Activated CD4-positive, alpha-beta T cell treated with anti-CD3 and anti-CD28 coated beads for 24 hours (primary cell): ENCODE data around the gene PFDN4.
A peak's percentile ranks its signal among the peaks of the same experiment; 100 is the strongest.

Source experiments
- DNase-seq, 2 donors: peaks; one replicate each; pipeline ENCODE4 v3.0.0-alpha.2; 2020; ENCODE audit warnings: low read depth in 2 of 2

The PFDN4 gene

DNA sequence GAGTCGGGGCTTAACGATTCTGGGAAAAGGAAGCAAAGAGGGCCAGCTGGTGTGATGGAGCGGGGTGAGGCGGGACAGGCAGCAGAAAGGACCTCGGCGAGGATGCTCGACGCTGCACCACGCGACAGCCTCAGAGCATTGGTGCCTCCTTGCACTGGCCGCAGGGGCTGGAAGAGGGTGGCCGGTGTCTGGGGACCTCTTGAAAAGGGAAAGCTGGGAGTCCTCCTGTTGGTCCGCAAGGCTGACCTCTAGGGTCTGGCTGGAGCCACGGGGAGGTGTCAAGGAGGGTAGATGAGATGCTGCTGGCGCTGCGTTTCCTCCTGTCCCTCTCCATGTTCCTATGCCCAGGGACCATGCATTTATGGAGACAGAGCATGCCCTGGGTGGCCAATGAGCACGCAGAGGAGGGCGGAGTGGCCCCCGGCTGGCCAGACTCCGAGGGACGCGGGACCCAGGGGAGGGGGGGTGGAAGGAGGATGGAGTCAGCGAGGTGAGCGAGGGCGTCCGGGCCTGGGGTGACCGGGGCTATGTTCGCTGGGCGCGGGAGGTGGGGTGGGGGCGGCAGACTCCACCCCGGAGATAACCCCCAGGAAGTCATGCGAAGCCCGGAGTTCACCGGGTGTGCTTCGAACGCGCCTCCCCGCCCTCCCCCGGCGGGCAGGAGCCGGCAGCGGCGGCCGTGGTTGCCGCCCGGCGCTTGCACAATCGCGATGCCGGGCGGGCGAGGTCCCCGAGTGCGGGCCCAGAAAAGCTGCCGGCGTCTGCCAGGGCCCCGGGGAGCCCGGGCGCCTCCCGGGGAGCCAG lies 34.0 kb upstream of the PFDN4 start, which contains the start of gene CYP24A1:
TSS of gene CYP24A1 (minus strand) at position 334 of the 804 bp plus-strand sequence. CDS start 407 bp downstream, outside the sequence.
- no peak for DNase-seq

DNA sequence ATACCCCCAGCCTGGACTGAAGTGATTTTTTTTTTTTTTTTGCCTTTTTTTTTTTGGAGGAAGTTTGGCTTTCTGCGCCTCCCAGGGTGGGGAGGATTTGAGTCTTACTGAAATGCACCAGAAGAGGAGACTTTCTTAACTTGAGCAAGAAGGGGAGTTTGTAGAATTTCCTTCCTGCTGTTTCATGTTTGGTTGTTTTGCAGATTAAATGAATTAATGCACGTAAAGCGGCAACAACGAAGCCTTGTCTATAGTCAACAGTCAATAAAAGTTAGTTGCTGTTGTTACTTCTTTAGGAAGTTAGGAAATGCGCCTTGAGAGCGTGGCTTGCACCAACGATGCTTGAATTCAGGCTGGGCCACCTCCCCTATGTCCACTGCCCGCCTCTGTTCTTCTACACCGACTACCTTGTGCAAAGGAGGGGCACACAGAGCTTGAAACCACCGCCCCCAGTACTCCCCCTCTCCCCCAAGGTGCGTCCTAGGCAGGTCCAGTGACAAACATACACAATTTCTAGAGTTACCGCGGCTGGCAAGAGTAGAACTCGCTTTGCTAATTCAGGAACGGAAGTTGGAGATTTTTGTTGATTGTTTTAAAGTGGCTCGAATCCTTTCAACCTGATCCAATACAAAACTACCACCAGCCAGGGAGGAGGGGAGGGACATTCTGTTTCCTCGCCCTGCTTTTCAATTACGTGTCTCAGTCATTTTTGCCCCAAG lies 33.3 kb upstream of the PFDN4 start:
- DNase-seq: no peak

- DNase-seq: no peak
Observed at GRCh38 chr20:54176610-54177009, 31.3 kb upstream of the PFDN4 start.

GRCh38 chr20:54177378-54177777 lies 30.5 kb upstream of the PFDN4 start:
- DNase-seq: no peak

DNA sequence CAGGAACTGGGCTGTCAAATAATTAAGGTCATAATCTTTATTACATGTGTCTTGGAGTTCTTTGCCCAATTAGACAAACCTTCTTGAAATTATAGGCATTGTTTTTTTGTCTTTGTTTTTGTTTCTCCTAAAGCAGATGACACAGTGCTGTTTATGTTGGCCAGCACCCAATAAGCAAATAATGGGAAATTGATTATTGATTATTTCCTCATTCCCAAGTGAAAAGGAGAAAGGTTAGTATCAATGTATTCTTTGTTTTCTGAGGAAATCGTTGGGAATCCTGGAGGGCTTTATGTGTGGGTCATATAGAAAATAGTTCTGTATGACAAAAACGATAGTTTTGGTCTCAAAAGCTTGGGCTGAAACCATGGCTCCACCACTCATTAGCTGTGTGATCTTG lies 29.6 kb upstream of the PFDN4 start:
- no peak for DNase-seq

DNA sequence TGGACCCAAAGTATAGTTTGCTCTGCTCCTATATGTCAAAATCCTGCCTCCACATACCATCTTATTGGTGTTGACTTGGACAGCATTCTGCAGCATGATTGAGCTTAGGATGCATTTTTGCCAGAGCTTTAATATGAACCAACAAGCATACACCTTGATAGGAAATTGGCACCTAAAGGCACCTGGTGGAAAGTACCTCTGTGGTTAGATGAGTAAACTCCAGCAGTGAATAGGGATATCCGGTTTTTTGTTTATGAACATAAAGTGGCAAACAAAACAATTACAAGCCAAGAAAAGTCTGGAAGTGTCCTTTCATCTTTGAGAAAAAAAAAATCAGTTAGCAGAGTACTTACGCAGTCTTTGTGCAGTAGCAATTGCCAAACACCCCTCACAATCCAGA lies 27.9 kb upstream of the PFDN4 start:
- DNase-seq: no peak

GRCh38 chr20:54180931-54181330 lies 27.0 kb upstream of the PFDN4 start:
- no peak for DNase-seq

GRCh38 chr20:54184071-54184470 lies 23.8 kb upstream of the PFDN4 start:
- no peak for DNase-seq

- no peak for DNase-seq
Observed at GRCh38 chr20:54184904-54185626, 22.8 kb upstream of the PFDN4 start.

DNA sequence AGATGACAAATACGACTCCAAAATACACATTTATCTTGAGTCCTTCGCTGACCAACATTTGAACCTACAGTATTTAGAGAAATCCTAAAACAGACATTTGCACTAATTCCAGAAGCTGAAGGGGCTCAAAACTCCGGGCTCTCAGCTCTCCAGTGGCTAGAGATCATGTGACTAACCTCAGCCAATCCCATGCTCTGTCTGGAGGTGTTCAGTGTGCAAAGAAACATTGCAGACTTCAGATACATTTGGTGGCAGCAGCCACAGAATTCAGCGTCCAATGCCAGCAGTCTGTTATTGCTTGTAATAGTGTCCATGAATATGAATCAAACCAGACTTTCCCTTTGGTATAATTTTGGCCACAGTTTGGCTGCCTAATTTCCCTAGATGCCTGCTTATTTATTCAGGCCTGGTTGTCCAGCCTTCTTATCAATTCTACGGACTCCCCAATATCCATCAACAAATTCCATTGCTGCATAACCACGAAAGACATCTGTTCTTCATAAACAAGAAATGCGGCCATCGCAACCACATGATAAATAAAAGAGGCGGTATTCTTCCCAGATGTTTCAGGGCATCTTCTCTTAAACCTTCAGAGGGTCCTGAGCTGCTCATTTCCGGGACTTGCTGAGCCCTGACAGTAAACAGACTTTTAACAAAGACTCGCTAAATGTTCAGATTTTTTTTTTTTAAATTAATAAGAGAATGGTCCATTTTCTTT lies 19.6 kb upstream of the PFDN4 start:
- no peak for DNase-seq

- DNase-seq: no peak
Observed at GRCh38 chr20:54189630-54190029, 18.3 kb upstream of the PFDN4 start.

DNA sequence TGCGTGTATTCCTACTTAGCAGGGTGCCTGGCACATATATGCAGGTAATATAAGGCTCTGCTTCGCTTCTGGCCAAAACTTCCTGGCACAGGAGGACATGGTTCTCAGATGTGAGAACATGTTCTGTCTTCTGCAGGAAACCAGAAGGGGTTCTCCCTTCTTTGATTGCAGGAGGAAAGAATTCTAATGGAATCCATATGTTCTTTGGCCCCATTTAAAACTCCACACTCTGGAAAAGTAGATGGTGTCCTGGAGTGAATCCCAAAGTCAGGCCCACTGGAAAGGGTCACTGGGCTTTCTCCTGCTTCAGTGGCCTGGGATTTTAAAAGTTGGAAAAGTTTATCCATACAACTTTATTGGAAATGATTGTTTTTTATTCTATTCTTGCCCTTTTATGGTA lies 17.7 kb upstream of the PFDN4 start:
- DNase-seq: no peak

DNA sequence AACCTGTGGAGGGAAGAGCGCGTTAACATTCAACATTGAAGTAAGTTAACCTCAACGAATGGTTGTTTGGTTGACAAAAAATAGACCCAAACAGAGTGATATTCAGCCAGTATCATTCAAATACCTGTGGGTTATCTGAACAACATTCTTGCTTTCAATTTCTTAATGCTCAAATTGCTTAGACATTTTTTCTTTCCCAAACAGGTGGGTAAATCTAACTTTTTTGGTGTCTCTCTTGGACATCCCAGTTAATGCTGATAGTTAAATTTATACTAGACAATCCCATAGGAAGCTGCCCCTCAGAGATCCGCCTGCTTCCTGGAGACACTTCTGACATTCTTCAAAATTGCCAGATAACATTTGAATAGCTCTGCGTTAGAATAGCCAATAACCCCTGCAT lies 14.1 kb upstream of the PFDN4 start:
- no peak for DNase-seq

DNA sequence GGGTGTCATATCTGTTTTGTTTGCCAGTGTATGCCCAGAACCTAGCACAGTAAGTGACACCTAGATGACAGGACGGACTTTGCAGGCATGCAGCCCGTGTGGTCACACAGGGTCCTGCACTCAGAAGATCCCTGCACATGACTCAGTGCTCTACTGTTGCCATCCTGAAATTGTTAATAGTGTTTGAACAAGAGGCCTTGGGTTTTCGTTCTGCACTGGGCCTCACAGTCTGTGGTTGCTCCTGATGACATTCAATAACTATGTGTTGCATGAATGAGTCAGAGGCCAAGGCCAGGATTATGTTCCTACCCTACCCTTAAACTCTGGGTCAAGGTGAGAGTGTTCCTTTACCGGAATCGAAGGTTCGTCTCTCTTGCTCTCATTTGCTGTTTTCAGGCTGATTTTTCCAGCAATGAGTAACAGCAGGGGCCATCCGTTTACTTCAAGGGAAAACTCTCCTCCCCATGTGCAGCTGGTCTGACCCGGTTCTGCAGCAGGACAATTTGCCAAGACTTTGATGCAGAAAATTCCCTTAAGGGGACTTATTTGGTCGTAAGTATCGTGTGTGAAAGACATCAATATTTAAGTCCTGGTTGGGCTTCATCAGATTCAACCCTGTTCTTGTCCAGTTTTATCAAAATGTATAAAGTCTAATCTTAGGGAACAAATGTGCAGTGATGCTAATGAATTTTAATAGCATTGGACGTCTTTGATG lies 13.0 kb upstream of the PFDN4 start:
- no peak for DNase-seq

GRCh38 chr20:54195483-54196472 lies 12.1 kb upstream of the PFDN4 start:
- no peak for DNase-seq

DNA sequence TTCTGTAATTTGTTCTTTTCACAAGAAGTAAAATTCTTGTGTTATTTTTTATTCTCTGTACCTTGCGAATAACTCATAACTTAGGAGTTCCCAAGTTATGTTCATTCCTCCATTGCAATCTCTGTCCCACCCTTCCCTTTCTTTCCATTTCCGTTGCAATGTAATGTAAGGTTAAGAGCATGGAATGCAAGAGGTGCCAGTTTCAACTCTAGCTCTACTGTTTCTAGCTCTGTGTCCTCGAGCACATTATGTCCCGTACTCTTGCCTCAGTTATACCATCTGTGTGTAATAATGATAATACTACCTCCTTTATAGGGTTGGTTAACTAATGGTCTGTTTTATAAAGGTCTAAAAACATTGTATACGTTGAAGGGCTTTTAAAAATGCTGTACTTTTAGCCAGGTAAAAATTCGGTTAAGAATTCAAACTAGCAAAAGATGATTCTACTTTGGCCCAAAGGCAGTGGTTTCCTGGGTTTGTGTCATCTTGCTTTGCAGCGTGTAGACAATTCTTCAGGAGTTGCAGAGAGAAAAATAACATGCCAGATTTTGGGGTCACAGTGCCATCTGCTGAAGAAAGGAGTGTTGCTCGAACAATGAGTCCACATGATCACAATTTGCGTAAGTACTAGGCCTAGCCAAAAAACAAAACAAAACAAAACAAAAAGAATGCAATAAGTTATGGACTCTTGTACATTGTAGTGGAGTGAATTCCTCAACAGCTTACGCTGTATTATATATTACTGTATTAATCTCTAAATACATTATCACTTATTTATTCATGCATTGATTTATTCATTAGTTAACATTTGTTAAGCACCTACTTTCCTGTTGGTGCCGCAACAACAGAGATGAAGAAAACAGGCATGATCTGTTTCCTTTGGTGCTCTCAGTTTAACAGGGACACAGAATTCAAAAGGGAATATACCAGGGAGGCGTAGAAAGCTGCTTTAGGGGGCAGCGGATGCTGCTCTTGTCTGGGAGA lies 10.0 kb upstream of the PFDN4 start:
- no peak for DNase-seq

GRCh38 chr20:54199283-54199682 lies 8.6 kb upstream of the PFDN4 start:
- DNase-seq: no peak

DNA sequence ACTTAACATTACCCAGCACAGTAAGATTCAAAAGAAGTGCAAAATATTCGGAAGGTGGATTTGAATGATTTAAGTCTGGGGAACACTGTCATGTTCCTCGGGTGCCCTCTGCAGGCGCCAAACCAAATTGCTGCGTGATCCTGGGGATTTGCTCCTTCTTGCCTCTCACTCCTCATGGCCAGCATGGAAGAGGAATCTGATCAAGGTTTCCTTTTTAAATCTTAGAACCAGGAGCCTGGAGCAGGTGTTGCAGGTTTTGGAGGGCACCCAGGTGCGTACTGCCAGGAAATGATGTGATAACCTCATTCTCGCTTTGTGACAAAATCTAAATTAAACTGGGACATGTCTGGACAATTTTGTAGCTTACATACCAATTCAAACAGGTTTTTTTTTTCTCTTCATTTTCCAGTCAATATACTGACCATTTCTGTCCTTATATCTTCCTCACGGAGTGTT lies 8.1 kb upstream of the PFDN4 start:
- DNase-seq: peak; percentile 55 to 66
